Spleen (tissue), 7 donors: ENCODE data around the gene GABARAP.

Source experiments
- CTCF ChIP-seq, 11 experiments: fragments of 200-600 bp in 7 of 11; fragments of 450-650 bp in 4 of 11; sonication (generic) in 4 of 11; IDR thresholded peaks in 8 of 11; conservative IDR thresholded peaks in 3 of 11; 1 replicate in 7 of 11; 2 replicates in 4 of 11; pipeline versions ENCODE4 v1.4.0 to v1.8.0; 2016 to 2021; ENCODE audit warnings: antibody characterized with exemption in 11 of 11, inconsistent platforms in 4 of 11, mild to moderate bottlenecking in 1 of 11
- POLR2AphosphoS5 ChIP-seq, 3 donors: sonication (generic); formaldehyde crosslinking; IDR thresholded peaks; one replicate each; pipeline ENCODE4 v1.5.1; 2017; ENCODE audit warnings: antibody characterized with exemption in 3 of 3
- donor health status: DM: no; HTN: no; CAD: no; lungs with moderate emphysema.
- donor health status: DM: no; HTN: no; CAD: no.
- donor health status: DM: no; HTN: no; CAD: no.

DNA sequence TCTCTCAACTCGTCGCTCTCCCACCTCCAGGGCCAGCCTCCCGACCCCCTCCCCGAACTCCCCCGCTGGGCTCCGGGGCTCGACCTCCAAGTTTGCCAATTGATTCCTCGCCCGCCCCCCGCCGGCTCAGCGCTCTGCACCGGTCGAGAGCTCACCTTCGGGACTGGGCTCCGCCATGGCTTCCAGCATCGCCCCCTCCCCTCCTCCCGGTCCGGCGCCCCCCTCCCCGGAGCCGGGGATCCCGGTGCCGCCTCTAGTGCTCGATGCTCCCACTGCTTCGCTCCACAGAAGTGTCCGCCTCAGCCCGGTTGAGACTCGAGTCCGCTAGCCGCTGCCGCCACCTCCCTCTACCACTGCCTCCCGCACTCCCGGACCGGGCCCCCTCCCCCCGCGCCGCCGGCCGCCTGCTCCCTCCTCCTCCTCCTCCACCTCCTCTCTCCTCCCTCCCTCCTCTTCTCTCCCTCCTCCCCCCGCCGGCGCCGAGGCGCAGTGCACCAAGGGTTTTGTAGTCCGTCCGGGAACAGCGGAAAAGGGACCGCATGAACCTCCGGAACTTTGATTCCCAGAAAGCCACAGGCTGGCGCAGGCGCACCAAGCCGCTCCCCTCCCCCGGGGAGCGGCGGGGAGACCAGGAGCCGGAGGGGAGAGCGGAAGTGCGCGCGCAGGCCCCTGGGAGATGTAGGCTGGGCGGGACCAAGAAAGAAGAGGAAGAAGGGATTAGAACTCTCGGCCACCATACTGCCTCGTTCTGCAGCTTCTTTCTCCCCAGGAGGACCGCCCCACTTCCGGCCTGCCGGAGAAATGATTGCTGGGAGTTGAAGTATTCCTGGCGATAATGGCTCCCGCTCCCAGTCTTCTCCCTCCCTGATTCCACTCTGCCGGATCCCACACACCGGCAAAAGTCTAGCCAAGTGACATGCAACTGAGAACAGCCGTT, 2.9 kb downstream of the GABARAP start, which contains the start of gene PHF23:
- TF ChIP-seq CTCF (IDR thresholded peaks at IDR 0.05 in 8 of 11, conservative IDR thresholded peaks at IDR 0.05 in 3 of 11) (peak in 9 of 11 experiments; percentile 1 to 78 (median 56)), POLR2AphosphoS5 (IDR thresholded peaks at IDR 0.05) (peak; percentile 93 to 98 (median 95))
